ENCODE data around the gene TRPM3. TPM values are rescaled to one million over a fixed set of nuclear protein-coding genes. Genes with fewer than 3 reads are reported as not detected.

Gene TRPM3
- total and polyA plus RNA-seq, 9 of the 15 experiments (the other 6 are each of a cell fraction or from before 2014, with no cell fraction given) = 0.04 TPM; not detected in 8

GRCh38 chr9:70514273-70514672, 607.1 kb downstream of the TRPM3 start (continued):
- peak; percentile 73 for TF ChIP-seq ZBTB40 (IDR thresholded peaks at IDR 0.05)
- no peak for TF ChIP-seq ZBTB40 (CRISPR knock-in tag; IDR thresholded peaks at IDR 0.05)
- TF ChIP-seq ZNF76 (CRISPR knock-in tag; IDR thresholded peaks at IDR 0.05; ENCODE audit: borderline replicate concordance) = no peak
- peak; percentile 61 for TF ChIP-seq GABPA (tag; conservative IDR thresholded peaks at IDR 0.05; ENCODE audit: low read depth)
- TF ChIP-seq E2F8 (IDR thresholded peaks at IDR 0.05; ENCODE audit: low read depth, partially characterized antibody) = no peak
- peak in 1 of 3 experiments; percentile 28 for TF ChIP-seq YY1 (IDR thresholded peaks at IDR 0.05; ENCODE audit: borderline replicate concordance in 1 of 3, control insufficient read depth in 1 of 3, extremely low read depth in 1 of 3, insufficient read depth in 3 of 3, insufficient read length in 1 of 3, insufficient replicate concordance in 2 of 3, low read depth in 1 of 3, low read length in 2 of 3)
- TF ChIP-seq PML (IDR thresholded peaks at IDR 0.05; ENCODE audit: low read length) = no peak
- TF ChIP-seq ZSCAN29 (IDR thresholded peaks at IDR 0.05) = no peak
- TF ChIP-seq SREBF1 (IDR thresholded peaks at IDR 0.05; ENCODE audit: borderline replicate concordance, low read depth, low read length) = no peak
- no peak for TF ChIP-seq BMI1 (IDR thresholded peaks at IDR 0.05; ENCODE audit: low read length)
- TF ChIP-seq PTBP1 (IDR thresholded peaks at IDR 0.05; ENCODE audit: low read depth, low read length) = no peak

All from K562 (cell line).